Breast epithelium (tissue), 3 donors: ENCODE results near the gene KYNU.

Experiments used
- CTCF ChIP-seq, 3 donors: fragments of 450-650 bp; IDR thresholded peaks; one replicate each; pipeline ENCODE4 v1.5.1; 2016 to 2017; ENCODE audit warnings: antibody characterized with exemption in 3 of 3, mild to moderate bottlenecking in 3 of 3, moderate library complexity in 3 of 3
- POLR2A ChIP-seq: fragments of 450-650 bp; IDR thresholded peaks from one replicate; pipeline ENCODE4 v1.6.1; 2016; ENCODE audit warnings: antibody characterized with exemption, mild to moderate bottlenecking, moderate library complexity

GRCh38 chr2:142880279-142880678, 2.8 kb downstream of the KYNU start:
- no peak for TF ChIP-seq POLR2A
- no peak for TF ChIP-seq CTCF (IDR thresholded peaks at IDR 0.05)
